HCT116 (cell line): ENCODE results near the gene ATPAF1. TPM values are rescaled to one million over a fixed set of nuclear protein-coding genes. Genes with fewer than 3 reads are reported as not detected.

Source experiments
- ATAC-seq: fragments of 200-7000 bp; cut with Tn5 transposase; 2 replicates; pipeline ENCODE4 v1.9.1; 2020; ENCODE audit warnings: mild to moderate bottlenecking, moderate library complexity
- BruUV-seq: library from RNA; stranded (reverse); fragments of 400-500 nt; replicated peaks from 2 replicates; lab custom pipeline; 2021; lab: Mats Ljungman, UMichigan
- CTCF ChIA-PET: fragments of 300-600 bp; sonication (Branson Sonifier 250); formaldehyde crosslinking; loops from one replicate; lab custom pipeline; 2021; ENCODE audit warnings: antibody characterized with exemption; lab: Charles Lee
- POLR2A ChIA-PET: fragments of 300-600, 350-600 bp; sonication (Branson Sonifier 250); formaldehyde crosslinking; loops from one replicate; lab custom pipeline; 2021; ENCODE audit warnings: antibody characterized with exemption; lab: Charles Lee
- RAD21 ChIA-PET, 2 experiments: fragments of 300-600 bp; sonication (Branson Sonifier 250); formaldehyde crosslinking; loops; one replicate each; lab custom pipeline; 2023; ENCODE audit warnings: low total read pairs in 2 of 2; ENCODE audit not compliant: uncharacterized antibody in 2 of 2, unreplicated experiment in 2 of 2, low non-redundant PET in 1 of 2; lab: Charles Lee
- DNase-seq: peaks from one replicate; pipeline ENCODE4 v3.0.0-alpha.2; 2010; ENCODE audit warnings: low read depth, low spot score
- H2AFZ ChIP-seq: fragments of 200-600 bp; shearing (Covaris generic), sonication (generic); 2 replicates; pipeline ENCODE4 v1.6.1; 2017; ENCODE audit warnings: low read depth, mixed run types, mixed read lengths, antibody characterized with exemption, low read length; ENCODE audit not compliant: poor library complexity, severe bottlenecking
- H3K27ac ChIP-seq: 2 replicates; pipeline ENCODE4 v1.5.1; 2012; ENCODE audit warnings: low read depth, low read length
- H3K27me3 ChIP-seq: fragments of 200-600 bp; sonication (generic); 2 replicates; pipeline ENCODE4 v1.6.1; 2016; ENCODE audit warnings: mixed run types, low read length, mixed read lengths; ENCODE audit not compliant: insufficient read depth
- H3K36me3 ChIP-seq, 2 experiments: fragments of 200-500 bp in 1 of 2; fragments of 200-600 bp in 1 of 2; sonication (Bioruptor generic) in 1 of 2; sonication (generic) in 1 of 2; 2 replicates each; pipeline versions ENCODE4 v1.5.1 to v1.6.1; 2014 to 2016; ENCODE audit warnings: low read length in 2 of 2, inconsistent platforms in 1 of 2, mixed read lengths in 1 of 2, mixed run types in 1 of 2; ENCODE audit not compliant: insufficient read depth in 2 of 2, control insufficient read depth in 1 of 2
- H3K4me1 ChIP-seq, 2 experiments: fragments of 200-600 bp in 1 of 2; sonication (generic) in 1 of 2; 2 replicates each; pipeline versions ENCODE4 v1.5.1 to v1.6.1; 2012 to 2017; ENCODE audit warnings: low read length in 2 of 2, inconsistent platforms in 1 of 2, mild to moderate bottlenecking in 1 of 2, mixed read lengths in 1 of 2, mixed run types in 1 of 2, moderate library complexity in 1 of 2; ENCODE audit not compliant: insufficient read depth in 2 of 2, control insufficient read depth in 1 of 2
- H3K4me2 ChIP-seq: fragments of 200-600 bp; sonication (generic); 2 replicates; pipeline ENCODE4 v1.6.1; 2017; ENCODE audit warnings: mixed run types, low read length, mixed read lengths
- H3K4me3 ChIP-seq, 2 experiments: fragments of 200-600 bp in 1 of 2; sonication (generic) in 1 of 2; replicated peaks in 1 of 2; 2 replicates each; pipeline ENCODE4 v1.5.1; 2011 to 2016; ENCODE audit warnings: low read length in 2 of 2, control low read depth in 1 of 2, low read depth in 1 of 2, mild to moderate bottlenecking in 1 of 2, mixed read lengths in 1 of 2, mixed run types in 1 of 2
- H3K79me2 ChIP-seq: fragments of 200-600 bp; sonication (generic); 2 replicates; pipeline ENCODE4 v1.6.1; 2017; ENCODE audit warnings: mild to moderate bottlenecking, mixed run types, low read length, moderate library complexity, mixed read lengths; ENCODE audit not compliant: insufficient read depth
- H3K9ac ChIP-seq: fragments of 200-600 bp; sonication (generic); 2 replicates; pipeline ENCODE4 v1.6.1; 2016; ENCODE audit warnings: low read length, mixed read lengths
- H3K9me2 ChIP-seq: fragments of 200-600 bp; sonication (generic), shearing (Covaris generic); 2 replicates; pipeline ENCODE4 v1.6.1; 2017; ENCODE audit warnings: mixed run types, mild to moderate bottlenecking, moderate library complexity; ENCODE audit not compliant: insufficient read depth
- H3K9me3 ChIP-seq, 2 experiments: fragments of 200-500 bp in 1 of 2; fragments of 200-600 bp in 1 of 2; sonication (Bioruptor generic) in 1 of 2; sonication (generic) in 1 of 2; 2 replicates each; pipeline ENCODE4 v1.6.1; 2014 to 2017; ENCODE audit warnings: low read length in 2 of 2, mixed read lengths in 2 of 2, inconsistent platforms in 1 of 2, low read depth in 1 of 2, mild to moderate bottlenecking in 1 of 2, mixed run types in 1 of 2, moderate library complexity in 1 of 2; ENCODE audit not compliant: control insufficient read depth in 1 of 2, insufficient read depth in 1 of 2
- H4K20me1 ChIP-seq: fragments of 200-600 bp; sonication (generic), shearing (Covaris generic); 2 replicates; pipeline ENCODE4 v1.6.1; 2017; ENCODE audit warnings: mixed run types, mild to moderate bottlenecking, moderate library complexity; ENCODE audit not compliant: insufficient read depth
- EGR1 ChIP-seq: IDR thresholded peaks from 2 replicates; pipeline ENCODE4 v1.6.1; 2012; ENCODE audit warnings: low read depth
- FOSL1 ChIP-seq: IDR thresholded peaks from 2 replicates; pipeline ENCODE4 v1.6.1; 2012; ENCODE audit warnings: low read depth
- POLR2AphosphoS5 ChIP-seq: IDR thresholded peaks from 2 replicates; pipeline ENCODE4 v1.6.1; 2011; ENCODE audit warnings: mild to moderate bottlenecking, low read depth, low read length, moderate library complexity
- SIN3A ChIP-seq: IDR thresholded peaks from 2 replicates; pipeline ENCODE4 v1.6.1; 2012; ENCODE audit warnings: low read depth
- TCF7L2 ChIP-seq: IDR thresholded peaks from 2 replicates; pipeline ENCODE4 v1.7.0; 2011; ENCODE audit warnings: borderline replicate concordance, inconsistent platforms; ENCODE audit not compliant: insufficient read depth, insufficient read length; ENCODE audit errors: extremely low read depth
- YY1 ChIP-seq: IDR thresholded peaks from 2 replicates; pipeline ENCODE4 v1.6.1; 2011; ENCODE audit warnings: low read length, low read depth, moderate library complexity, mild to moderate bottlenecking; ENCODE audit not compliant: insufficient replicate concordance; ENCODE audit errors: extremely low read depth
- ZFX ChIP-seq: fragments of 450-650 bp; IDR thresholded peaks from 2 replicates; pipeline ENCODE4 v1.6.1; 2017
- intact Hi-C: fragments of 100-400 bp; cut with micrococcal nuclease; formaldehyde crosslinking; loops from 2 replicates; pipeline ENCODE4 v1.10.0; 2022
- total RNA-seq: library from RNA; stranded (reverse); gene quantifications from one replicate; pipeline ENCODE4 v1.2.1, GENCODE V29; 2021; ENCODE audit not compliant: unreplicated experiment
- TF ChIP-seq, protein P1 (sequence below), 3 experiments: fragments of 200-600 bp in 1 of 3; sonication (generic) in 1 of 3; IDR thresholded peaks in 2 of 3; conservative IDR thresholded peaks in 1 of 3; 2 replicates each; pipeline ENCODE4 v1.5.1; 2012 to 2017; ENCODE audit warnings: low read depth in 2 of 3, low read length in 2 of 3, antibody characterized with exemption in 1 of 3, borderline replicate concordance in 1 of 3, control low read depth in 1 of 3, mild to moderate bottlenecking in 1 of 3, mixed read lengths in 1 of 3, mixed run types in 1 of 3, moderate library complexity in 1 of 3; ENCODE audit not compliant: insufficient read depth in 1 of 3
- TF ChIP-seq, protein P2 (sequence below): IDR thresholded peaks from 2 replicates; pipeline ENCODE4 v1.6.1; 2012; ENCODE audit warnings: low read depth
- TF ChIP-seq, protein P3 (sequence below): IDR thresholded peaks from 2 replicates; pipeline ENCODE4 v1.6.1; 2012

Gene ATPAF1
- total RNA-seq, 1 experiment from 2014 or later: 35.5 TPM

DNA sequence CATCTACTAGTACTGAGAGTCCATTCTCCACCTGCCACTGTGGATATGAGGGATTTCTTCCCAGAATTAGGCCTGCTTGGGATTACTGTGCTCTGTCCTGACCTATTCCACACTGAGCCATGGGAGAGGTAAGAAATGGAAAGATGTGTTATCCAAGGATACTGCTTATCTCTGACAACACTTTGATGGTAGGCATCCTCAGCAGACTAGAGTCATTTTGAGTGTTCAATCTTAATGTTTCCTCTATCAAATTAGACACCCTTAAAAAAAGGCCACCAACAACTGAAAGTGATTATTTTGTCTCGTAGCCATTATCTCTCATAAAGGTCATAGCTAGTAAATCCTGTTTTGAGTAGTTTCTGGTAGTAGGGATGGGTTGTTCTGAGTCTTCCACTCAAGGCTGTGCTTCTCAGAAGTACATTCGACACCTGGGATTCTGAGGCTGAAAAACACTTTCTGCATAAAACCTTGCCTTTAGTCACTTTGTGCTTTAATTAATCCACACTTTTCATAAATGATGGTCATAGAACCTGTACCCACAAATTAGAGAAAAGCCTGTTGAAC, 8.8 kb downstream of the ATPAF1 start:
- no peak for ATAC-seq
- no peak overlapping the region for H3K4me3 ChIP-seq
- no TSS peak for BruUV-seq
- TF ChIP-seq FOSL1: no peak
- ChIA-PET RAD21 (no interaction called here), CTCF (no interaction called here), POLR2A (no interaction called here)
- H3K27me3 ChIP-seq: no peaks in the 10 kb centered on the region
- H3K9ac ChIP-seq: no peak overlapping the region
- no peak overlapping the region for H3K27ac ChIP-seq
- no peak overlapping the region for H2AFZ ChIP-seq
- no peak for DNase-seq
- no peaks in the 10 kb centered on the region for H4K20me1 ChIP-seq
- no peaks in the 10 kb centered on the region for H3K4me1 ChIP-seq
- no peaks in the 10 kb centered on the region for H3K79me2 ChIP-seq
- no peak overlapping the region for H3K4me2 ChIP-seq
- intact Hi-C loops: no loop called here
- H3K9me2 ChIP-seq: no peaks in the 10 kb centered on the region
- H3K9me3 ChIP-seq: no peaks in the 10 kb centered on the region
- H3K36me3 ChIP-seq: peaks cover 12 to 13% of the 10 kb centered on the region in 2 experiments; a peak in 3 of 4 replicates

DNA sequence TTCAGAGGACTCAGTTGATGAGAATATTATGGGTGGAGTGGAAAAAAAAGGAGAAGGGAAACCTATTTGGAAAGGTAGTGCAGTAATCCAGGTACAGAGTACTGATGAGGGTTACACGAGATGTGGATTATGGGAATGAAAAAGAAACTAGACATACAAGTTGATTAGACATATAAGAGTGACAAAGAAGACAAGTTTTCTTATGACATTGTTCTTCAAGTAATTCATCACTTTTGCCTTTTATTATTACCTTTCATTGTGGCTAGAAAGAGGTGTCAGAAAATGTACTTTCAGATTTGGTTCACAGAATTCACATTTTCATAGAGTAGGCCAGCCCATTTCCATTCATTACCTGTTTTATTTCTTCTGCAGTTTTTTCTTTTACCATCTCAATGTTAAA, 10.4 kb downstream of the ATPAF1 start:
- ChIA-PET CTCF (no interaction called here), POLR2A (no interaction called here), RAD21 (no interaction called here)
- no TSS peak for BruUV-seq
- no peak overlapping the region for H2AFZ ChIP-seq
- no peaks in the 10 kb centered on the region for H3K4me1 ChIP-seq
- H3K9me3 ChIP-seq: no peaks in the 10 kb centered on the region
- H3K4me3 ChIP-seq: no peak overlapping the region
- intact Hi-C loops: no loop called here
- DNase-seq: no peak
- TF ChIP-seq, protein P1, sequence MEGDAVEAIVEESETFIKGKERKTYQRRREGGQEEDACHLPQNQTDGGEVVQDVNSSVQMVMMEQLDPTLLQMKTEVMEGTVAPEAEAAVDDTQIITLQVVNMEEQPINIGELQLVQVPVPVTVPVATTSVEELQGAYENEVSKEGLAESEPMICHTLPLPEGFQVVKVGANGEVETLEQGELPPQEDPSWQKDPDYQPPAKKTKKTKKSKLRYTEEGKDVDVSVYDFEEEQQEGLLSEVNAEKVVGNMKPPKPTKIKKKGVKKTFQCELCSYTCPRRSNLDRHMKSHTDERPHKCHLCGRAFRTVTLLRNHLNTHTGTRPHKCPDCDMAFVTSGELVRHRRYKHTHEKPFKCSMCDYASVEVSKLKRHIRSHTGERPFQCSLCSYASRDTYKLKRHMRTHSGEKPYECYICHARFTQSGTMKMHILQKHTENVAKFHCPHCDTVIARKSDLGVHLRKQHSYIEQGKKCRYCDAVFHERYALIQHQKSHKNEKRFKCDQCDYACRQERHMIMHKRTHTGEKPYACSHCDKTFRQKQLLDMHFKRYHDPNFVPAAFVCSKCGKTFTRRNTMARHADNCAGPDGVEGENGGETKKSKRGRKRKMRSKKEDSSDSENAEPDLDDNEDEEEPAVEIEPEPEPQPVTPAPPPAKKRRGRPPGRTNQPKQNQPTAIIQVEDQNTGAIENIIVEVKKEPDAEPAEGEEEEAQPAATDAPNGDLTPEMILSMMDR (IDR thresholded peaks at IDR 0.05 in 2 of 3, conservative IDR thresholded peaks at IDR 0.05 in 1 of 3; ENCODE audit: borderline replicate concordance in 1 of 3, insufficient read depth in 1 of 3, low read depth in 2 of 3, low read length in 2 of 3): no peak
- TF ChIP-seq, protein P2, sequence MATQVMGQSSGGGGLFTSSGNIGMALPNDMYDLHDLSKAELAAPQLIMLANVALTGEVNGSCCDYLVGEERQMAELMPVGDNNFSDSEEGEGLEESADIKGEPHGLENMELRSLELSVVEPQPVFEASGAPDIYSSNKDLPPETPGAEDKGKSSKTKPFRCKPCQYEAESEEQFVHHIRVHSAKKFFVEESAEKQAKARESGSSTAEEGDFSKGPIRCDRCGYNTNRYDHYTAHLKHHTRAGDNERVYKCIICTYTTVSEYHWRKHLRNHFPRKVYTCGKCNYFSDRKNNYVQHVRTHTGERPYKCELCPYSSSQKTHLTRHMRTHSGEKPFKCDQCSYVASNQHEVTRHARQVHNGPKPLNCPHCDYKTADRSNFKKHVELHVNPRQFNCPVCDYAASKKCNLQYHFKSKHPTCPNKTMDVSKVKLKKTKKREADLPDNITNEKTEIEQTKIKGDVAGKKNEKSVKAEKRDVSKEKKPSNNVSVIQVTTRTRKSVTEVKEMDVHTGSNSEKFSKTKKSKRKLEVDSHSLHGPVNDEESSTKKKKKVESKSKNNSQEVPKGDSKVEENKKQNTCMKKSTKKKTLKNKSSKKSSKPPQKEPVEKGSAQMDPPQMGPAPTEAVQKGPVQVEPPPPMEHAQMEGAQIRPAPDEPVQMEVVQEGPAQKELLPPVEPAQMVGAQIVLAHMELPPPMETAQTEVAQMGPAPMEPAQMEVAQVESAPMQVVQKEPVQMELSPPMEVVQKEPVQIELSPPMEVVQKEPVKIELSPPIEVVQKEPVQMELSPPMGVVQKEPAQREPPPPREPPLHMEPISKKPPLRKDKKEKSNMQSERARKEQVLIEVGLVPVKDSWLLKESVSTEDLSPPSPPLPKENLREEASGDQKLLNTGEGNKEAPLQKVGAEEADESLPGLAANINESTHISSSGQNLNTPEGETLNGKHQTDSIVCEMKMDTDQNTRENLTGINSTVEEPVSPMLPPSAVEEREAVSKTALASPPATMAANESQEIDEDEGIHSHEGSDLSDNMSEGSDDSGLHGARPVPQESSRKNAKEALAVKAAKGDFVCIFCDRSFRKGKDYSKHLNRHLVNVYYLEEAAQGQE: no peak
- TF ChIP-seq SIN3A (no peak), YY1 (no peak), ZFX (no peak), TCF7L2 (no peak), EGR1 (no peak), POLR2AphosphoS5 (no peak)
- TF ChIP-seq, protein P3, sequence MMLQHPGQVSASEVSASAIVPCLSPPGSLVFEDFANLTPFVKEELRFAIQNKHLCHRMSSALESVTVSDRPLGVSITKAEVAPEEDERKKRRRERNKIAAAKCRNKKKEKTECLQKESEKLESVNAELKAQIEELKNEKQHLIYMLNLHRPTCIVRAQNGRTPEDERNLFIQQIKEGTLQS: no peak
- no peak overlapping the region for H3K4me2 ChIP-seq
- H3K79me2 ChIP-seq: no peaks in the 10 kb centered on the region
- H4K20me1 ChIP-seq: no peaks in the 10 kb centered on the region
- H3K36me3 ChIP-seq: peaks cover 10 to 12% of the 10 kb centered on the region in 2 experiments; a peak in 3 of 4 replicates
- no peak for ATAC-seq
- H3K9ac ChIP-seq: no peak overlapping the region
- no peaks in the 10 kb centered on the region for H3K27me3 ChIP-seq
- no peaks in the 10 kb centered on the region for H3K9me2 ChIP-seq
- H3K27ac ChIP-seq: no peak overlapping the region
